ENCODE results near the gene CLNK.

DNA sequence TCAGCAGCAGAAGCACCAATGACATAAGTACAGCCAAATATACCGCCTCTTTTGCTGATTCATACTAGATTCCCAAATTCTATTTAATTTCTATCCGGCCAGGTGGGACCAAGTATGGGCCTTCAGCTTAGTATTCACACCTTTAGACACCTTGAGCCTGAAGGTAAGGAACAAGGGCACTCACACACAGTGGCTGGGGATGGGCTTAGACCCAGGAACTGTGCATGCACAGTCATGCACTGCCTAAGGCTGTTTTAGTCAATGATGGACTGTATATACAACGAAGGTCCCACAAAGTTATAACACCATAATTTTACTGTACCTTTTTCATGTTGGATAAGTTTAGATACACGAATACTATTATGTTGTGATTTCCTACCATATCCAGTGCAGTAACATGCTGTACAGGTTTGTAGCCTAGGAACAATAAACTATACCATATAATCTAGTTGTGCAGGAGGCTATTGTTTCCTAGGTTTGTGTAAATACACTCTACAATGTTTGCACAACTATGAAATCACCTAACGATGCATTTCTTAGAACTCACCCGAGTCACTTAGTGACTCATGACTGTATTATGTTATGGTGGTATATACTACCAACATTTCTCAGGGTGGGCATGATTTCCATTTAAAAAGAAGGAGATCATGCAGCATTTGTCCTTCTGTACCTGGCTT, 9.7 kb upstream of the CLNK start:
- TF ChIP-seq, protein P1, sequence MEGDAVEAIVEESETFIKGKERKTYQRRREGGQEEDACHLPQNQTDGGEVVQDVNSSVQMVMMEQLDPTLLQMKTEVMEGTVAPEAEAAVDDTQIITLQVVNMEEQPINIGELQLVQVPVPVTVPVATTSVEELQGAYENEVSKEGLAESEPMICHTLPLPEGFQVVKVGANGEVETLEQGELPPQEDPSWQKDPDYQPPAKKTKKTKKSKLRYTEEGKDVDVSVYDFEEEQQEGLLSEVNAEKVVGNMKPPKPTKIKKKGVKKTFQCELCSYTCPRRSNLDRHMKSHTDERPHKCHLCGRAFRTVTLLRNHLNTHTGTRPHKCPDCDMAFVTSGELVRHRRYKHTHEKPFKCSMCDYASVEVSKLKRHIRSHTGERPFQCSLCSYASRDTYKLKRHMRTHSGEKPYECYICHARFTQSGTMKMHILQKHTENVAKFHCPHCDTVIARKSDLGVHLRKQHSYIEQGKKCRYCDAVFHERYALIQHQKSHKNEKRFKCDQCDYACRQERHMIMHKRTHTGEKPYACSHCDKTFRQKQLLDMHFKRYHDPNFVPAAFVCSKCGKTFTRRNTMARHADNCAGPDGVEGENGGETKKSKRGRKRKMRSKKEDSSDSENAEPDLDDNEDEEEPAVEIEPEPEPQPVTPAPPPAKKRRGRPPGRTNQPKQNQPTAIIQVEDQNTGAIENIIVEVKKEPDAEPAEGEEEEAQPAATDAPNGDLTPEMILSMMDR (IDR thresholded peaks at IDR 0.05) = no peak
- no peak for TF ChIP-seq EP300 (IDR thresholded peaks at IDR 0.05; ENCODE audit: borderline replicate concordance in 1 of 2, low read depth in 1 of 2, low read length in 1 of 2)
- TF ChIP-seq TEAD4 (IDR thresholded peaks at IDR 0.05; ENCODE audit: borderline replicate concordance, insufficient read depth) = no peak
- TF ChIP-seq RAD21 (IDR thresholded peaks at IDR 0.05; ENCODE audit: low read length) = no peak
- no peak for TF ChIP-seq GABPA (IDR thresholded peaks at IDR 0.05; ENCODE audit: low read depth)
- TF ChIP-seq CHD2 (IDR thresholded peaks at IDR 0.05; ENCODE audit: low read length, partially characterized antibody) = no peak
- TF ChIP-seq, protein P2, sequence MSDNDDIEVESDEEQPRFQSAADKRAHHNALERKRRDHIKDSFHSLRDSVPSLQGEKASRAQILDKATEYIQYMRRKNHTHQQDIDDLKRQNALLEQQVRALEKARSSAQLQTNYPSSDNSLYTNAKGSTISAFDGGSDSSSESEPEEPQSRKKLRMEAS (IDR thresholded peaks at IDR 0.05; ENCODE audit: low read depth) = no peak
- TF ChIP-seq POLR2AphosphoS5 (IDR thresholded peaks at IDR 0.05; ENCODE audit: low read depth, low read length) = no peak
- TF ChIP-seq, protein P3, sequence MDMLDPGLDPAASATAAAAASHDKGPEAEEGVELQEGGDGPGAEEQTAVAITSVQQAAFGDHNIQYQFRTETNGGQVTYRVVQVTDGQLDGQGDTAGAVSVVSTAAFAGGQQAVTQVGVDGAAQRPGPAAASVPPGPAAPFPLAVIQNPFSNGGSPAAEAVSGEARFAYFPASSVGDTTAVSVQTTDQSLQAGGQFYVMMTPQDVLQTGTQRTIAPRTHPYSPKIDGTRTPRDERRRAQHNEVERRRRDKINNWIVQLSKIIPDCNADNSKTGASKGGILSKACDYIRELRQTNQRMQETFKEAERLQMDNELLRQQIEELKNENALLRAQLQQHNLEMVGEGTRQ (IDR thresholded peaks at IDR 0.05; ENCODE audit: borderline replicate concordance, low read depth, low read length) = no peak
- TF ChIP-seq RFX5 (IDR thresholded peaks at IDR 0.05; ENCODE audit: low read length) = no peak
- TF ChIP-seq, protein P4, sequence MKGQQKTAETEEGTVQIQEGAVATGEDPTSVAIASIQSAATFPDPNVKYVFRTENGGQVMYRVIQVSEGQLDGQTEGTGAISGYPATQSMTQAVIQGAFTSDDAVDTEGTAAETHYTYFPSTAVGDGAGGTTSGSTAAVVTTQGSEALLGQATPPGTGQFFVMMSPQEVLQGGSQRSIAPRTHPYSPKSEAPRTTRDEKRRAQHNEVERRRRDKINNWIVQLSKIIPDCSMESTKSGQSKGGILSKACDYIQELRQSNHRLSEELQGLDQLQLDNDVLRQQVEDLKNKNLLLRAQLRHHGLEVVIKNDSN (IDR thresholded peaks at IDR 0.05; ENCODE audit: borderline replicate concordance, low read depth) = no peak
